NCI-H748 (cell line): ENCODE results near the gene CREM.

Experiments used
- DNase-seq: peaks from one replicate; lab custom pipeline; 2025; ENCODE audit not compliant: unreplicated experiment; lab: John Stamatoyannopoulos, UW

Gene CREM

DNA sequence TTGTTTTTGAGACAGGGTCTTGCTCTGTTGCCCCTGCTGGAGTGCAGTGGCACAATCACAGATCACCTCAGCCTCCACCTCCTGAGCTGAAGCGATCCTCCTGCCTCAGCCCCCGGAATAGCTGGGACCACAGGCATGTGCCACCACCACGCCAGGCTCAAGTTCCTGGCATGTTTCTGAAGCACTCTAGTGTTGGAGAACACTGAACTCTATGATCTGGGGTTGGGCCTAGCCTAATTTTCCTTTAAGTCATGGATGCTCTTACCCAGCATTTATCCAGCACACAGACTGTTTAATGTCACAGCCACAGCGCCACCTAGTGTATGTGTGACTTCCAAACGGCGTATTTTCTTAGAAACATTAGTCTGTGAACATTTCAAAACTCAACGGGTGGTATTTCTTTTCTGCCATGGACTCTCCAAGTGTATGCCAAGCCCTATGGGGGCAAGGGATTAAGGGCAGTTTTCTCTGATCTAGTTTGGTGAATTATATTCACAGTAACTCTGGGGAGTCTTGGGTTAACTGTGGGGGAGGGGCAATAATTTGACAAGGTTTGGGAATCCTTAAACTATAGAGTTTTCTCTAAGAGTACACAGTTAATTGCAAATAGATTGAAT is 91.8 kb downstream of the CREM start:
- peak; percentile 84 for DNase-seq

GRCh38 chr10:35219292-35219691 is 92.6 kb downstream of the CREM start:
- DNase-seq, result no peak

DNA sequence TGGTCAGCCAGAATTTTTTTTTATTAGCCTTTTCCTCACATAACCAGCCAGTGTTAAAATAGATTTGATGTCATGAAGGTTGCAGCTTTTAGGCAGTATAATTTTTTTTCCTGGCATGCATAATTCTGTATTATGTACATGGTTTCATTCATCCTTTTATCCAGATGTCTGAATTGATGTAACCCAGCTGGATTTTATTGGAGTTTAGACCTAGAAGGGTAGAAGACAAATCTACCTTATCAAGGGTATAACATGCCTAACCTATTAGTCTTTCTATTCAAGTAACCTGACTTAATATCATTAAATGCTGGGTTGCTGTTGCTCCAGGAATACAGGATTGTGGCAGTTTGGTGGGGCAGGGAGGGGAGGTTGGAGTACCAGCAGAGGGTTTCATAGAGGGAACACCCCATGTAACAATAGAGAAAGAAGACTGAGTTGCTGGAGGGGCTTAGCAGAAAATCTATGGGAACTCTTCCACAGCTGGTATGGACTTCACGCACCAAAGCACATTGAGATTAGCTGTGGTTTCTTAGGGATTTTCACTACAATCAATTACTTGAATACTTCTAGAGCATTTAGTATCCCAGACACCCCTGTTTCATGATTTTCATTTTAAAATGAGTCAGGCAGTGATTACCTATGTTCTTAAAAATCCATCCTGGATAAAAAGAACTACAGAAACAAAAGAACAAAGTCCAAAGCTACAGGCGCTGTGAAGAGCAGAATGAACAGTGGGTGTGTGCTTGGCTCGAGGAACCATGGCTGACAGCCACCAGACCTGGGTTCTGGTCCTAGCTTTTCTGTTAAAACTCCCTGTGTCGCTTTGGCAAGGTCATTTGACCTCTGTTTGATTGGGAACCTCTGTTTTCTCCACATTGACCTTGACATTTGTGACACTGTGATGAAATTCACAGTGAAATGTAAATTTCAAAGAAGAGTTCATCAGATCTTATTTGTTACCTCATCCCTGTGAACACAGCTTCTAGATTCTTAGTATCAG is 93.5 kb downstream of the CREM start:
- no peak for DNase-seq

GRCh38 chr10:35223016-35223415 is 96.4 kb downstream of the CREM start:
- DNase-seq, result no peak

GRCh38 chr10:35224045-35224740 is 97.5 kb downstream of the CREM start:
- DNase-seq, result no peak

GRCh38 chr10:35225204-35225603 is 98.6 kb downstream of the CREM start:
- no peak for DNase-seq

- DNase-seq, result no peak
These were observed 99.9 kb downstream of the CREM start for GRCh38 chr10:35226507-35226906.

GRCh38 chr10:35228058-35228457 is 101.4 kb downstream of the CREM start:
- DNase-seq, result no peak

- no peak for DNase-seq
These were observed 105.0 kb downstream of the CREM start for GRCh38 chr10:35231646-35232045.

- DNase-seq, result no peak
These were observed 105.9 kb downstream of the CREM start for GRCh38 chr10:35232527-35232926.

DNA sequence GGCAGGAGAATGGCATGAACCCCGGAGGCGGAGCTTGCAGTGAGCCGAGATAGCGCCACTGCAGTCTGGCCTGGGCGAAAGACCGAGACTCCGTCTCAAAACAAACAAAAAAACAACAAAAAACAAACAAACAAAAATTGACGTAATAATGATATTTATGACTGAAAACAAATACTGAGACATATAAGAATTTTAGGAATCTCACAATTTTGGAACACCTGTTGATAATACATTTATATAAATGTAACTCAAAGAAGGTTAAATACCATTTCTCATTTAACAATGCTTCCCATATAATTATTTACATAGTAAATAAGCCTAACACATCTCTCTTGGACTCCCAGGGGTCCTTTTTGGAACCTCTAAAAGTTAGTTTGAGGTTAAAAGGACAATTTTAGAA is 107.4 kb downstream of the CREM start:
- DNase-seq, result no peak

- no peak for DNase-seq
These were observed 110.1 kb downstream of the CREM start for GRCh38 chr10:35236739-35237138.

DNA sequence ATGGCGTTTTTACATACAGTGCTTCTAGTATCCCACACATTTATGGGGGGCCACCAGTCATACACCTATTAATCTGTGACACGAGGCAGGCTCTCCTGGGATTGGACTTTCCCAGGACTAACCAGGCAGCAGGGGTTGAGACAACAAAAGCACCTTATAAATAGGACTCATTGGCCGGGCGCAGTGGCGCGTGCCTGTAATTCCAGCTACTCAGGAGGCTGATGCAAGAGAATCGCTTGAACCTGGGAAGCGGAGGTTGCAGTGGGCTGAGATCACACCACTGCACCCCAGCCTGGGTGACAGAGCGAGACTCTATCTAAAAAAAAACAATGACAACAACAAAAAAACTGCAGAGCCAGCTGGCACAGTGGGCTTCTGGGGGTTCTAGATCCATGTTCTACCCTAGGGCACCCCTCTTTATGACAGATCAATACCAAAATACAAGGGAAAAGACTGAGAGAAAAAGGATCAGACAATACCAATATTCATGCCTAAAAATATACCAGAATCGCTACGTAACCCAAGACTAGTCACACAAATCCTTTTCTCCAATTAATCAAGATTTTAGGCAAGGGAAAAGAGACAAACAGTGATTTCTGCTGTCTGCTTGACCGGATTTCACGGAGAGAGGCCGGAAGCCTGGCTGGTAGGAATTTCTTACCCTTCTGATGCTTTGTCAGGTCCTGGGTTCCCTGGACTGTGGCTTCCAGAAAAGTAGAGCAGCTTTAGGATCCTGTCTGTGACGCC is 111.3 kb downstream of the CREM start:
- DNase-seq, result no peak

DNA sequence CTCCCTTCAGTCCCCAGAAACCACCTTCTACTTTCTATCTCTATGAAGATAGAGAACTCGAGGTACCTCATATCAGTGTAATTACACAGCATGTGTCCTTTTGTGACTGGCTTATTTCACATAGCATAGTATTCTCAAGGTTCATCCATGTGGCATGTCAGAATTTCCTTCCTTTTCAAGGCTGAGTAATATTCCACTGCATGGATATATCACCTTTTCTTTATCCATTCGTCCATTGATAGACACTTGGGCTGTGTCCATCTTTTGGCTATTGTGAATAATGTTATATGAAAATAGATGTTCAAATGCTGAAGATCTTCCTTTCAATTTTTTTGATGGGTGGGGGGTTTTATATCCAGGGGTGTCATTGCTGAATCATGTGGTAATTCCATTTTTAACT is 117.9 kb downstream of the CREM start:
- DNase-seq, result no peak

- no peak for DNase-seq
These were observed 120.2 kb downstream of the CREM start for GRCh38 chr10:35246770-35247343.

DNA sequence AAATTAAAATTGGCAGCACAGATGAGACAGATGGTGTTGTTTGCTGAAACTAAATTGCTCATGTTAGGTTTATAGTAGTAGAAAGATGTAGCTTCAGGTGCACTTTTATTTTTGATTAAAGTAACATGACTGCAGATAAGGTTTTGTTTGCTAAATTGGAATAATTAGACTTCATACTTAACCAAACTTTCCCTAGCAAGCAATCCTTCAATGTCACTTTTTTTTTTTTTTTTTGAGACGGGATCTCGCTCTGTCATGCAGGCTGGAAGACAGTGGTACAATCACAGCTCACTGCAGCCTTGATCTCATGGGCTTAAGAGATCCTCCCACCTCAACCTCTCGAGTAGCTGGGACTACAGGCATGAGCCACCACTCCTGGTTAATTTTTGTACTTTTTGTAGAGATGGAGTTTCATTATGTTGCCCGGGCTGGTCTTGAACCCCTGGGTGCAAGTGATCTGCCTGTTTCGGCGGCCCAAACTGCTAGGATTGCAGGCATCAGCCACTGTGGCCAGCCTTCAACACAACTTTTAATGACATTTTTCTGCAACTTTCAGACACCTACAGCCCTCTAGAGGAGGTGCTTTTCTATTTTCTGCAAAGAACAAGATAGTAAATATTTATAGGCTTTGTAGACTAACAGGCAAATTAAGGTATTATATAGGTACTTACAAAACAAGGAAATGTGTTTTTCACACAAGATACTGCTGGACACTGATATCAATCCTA is 124.9 kb downstream of the CREM start:
- DNase-seq, result no peak

GRCh38 chr10:35257057-35257983 is 130.7 kb downstream of the CREM start:
- no peak for DNase-seq

DNA sequence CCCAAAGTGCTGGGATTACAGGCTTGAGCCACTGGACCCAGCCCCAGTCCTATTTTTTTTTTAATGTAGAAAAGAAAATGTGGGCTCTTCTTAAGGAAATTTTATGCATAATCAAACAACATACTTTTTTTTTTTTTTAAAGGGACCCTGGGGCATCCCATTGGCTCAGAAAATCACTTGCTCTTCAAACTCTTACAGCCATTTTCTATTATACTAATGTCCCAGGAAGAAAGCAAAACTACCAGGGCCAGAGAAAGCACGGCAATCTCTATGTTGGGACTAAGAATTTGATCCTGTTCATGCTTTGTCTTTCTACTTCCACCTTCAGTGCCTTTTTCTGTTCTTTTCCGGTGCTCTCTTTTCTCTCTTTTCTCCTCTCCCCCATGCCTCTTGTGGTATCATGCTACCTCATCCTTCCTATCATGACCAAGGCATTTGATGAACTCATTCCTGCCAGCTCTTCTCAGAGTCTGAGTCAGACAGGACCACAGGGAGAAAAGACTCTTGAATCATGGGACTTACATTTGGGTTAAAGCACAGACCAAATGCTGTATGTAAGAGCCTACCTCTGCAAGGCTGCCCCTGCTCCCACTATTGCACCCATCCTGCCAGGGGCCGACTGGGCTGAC is 133.2 kb downstream of the CREM start:
- no peak for DNase-seq

GRCh38 chr10:35262436-35262835 is 135.8 kb downstream of the CREM start:
- DNase-seq, result no peak
